GM12878 (cell line): Measurements from ENCODE around the gene SEPHS1. TPM values are rescaled to one million over a fixed set of nuclear protein-coding genes. Genes with fewer than 3 reads are reported as not detected.
A peak's percentile ranks its signal among the peaks of the same experiment; 100 is the strongest.

Experiments
- ATAC-seq: fragments of 200-7000 bp; cut with Tn5 transposase; 3 replicates; pipeline ENCODE4 v1.9.1; 2020; ENCODE audit warnings: mild to moderate bottlenecking, moderate library complexity
- Bru-seq: library from RNA; stranded (reverse); fragments of 400-500 nt; gene quantifications from one replicate; lab custom pipeline; 2021; lab: Mats Ljungman, UMichigan
- BruChase-seq, 2 experiments: library from RNA; stranded (reverse); fragments of 400-500 nt; gene quantifications; one replicate each; lab custom pipeline; 2021; lab: Mats Ljungman, UMichigan
- BruUV-seq: library from RNA; stranded (reverse); fragments of 400-500 nt; replicated peaks from 2 replicates; lab custom pipeline; 2021; lab: Mats Ljungman, UMichigan
- CTCF ChIA-PET: fragments of 300-600 bp; sonication (Branson Sonifier 250); formaldehyde crosslinking; extraction: SDS; loops from one replicate; lab custom pipeline; 2021; ENCODE audit warnings: inconsistent platforms; lab: Yijun Ruan, JAX
- POLR2A ChIA-PET: fragments of 350-600 bp; formaldehyde crosslinking; extraction: SDS; loops from one replicate; lab custom pipeline; 2021; ENCODE audit warnings: inconsistent platforms; lab: Charles Lee
- RAD21 ChIA-PET: fragments of 300-600 bp; sonication (Branson Sonifier 250); formaldehyde crosslinking; loops from one replicate; lab custom pipeline; 2023; ENCODE audit warnings: antibody characterized with exemption; ENCODE audit not compliant: unreplicated experiment; lab: Charles Lee
- SMC1A ChIA-PET: fragments of 300-600 bp; sonication (Branson Sonifier 250); formaldehyde crosslinking; loops from one replicate; lab custom pipeline; 2023; ENCODE audit not compliant: unreplicated experiment, uncharacterized antibody; lab: Charles Lee
- DNase-seq: peaks from one replicate; pipeline ENCODE4 v3.0.0-alpha.2; 2011; ENCODE audit warnings: low read depth, low spot score
- FAIRE-seq: peaks from 3 replicates; lab custom pipeline; 2011; peaks lifted over from hg19 to GRCh38; lab: Jason Lieb, UNC
- H2AFZ ChIP-seq: 2 replicates; pipeline ENCODE4 v1.6.0; 2011; ENCODE audit warnings: low read depth, low read length, control low read depth; ENCODE audit not compliant: control insufficient read depth
- H3K27ac ChIP-seq: 2 replicates; pipeline ENCODE4 v1.5.1; 2011; ENCODE audit warnings: control low read depth; ENCODE audit not compliant: control insufficient read depth, insufficient read depth
- H3K27me3 ChIP-seq, 2 experiments: replicated peaks in 1 of 2; 2 replicates each; pipeline versions ENCODE4 v1.6.0 to v1.6.1; 2011; ENCODE audit warnings: low read length in 1 of 2; ENCODE audit not compliant: control insufficient read depth in 2 of 2, insufficient read depth in 2 of 2
- H3K36me3 ChIP-seq, 2 experiments: 2 replicates each; pipeline ENCODE4 v1.5.1; 2011; ENCODE audit warnings: low read length in 1 of 2; ENCODE audit not compliant: control insufficient read depth in 2 of 2, insufficient read depth in 2 of 2
- H3K4me1 ChIP-seq: 2 replicates; pipeline ENCODE4 v1.6.1; 2011; ENCODE audit warnings: mild to moderate bottlenecking, low read length, moderate library complexity, mixed read lengths; ENCODE audit not compliant: control insufficient read depth, insufficient read depth
- H3K4me2 ChIP-seq: 2 replicates; pipeline ENCODE4 v1.6.0; 2011; ENCODE audit warnings: control low read depth; ENCODE audit not compliant: control insufficient read depth, insufficient read depth
- H3K4me3 ChIP-seq: fragments of 200-600 bp; sonication (generic); 2 replicates; pipeline ENCODE4 v1.5.1; 2016
- H3K79me2 ChIP-seq: 2 replicates; pipeline ENCODE4 v1.6.0; 2011; ENCODE audit warnings: low read length; ENCODE audit not compliant: control insufficient read depth, insufficient read depth
- H3K9ac ChIP-seq: 2 replicates; pipeline ENCODE4 v1.8.0; 2011; ENCODE audit warnings: low read length, control low read depth, mixed read lengths; ENCODE audit not compliant: control insufficient read depth, insufficient read depth
- H3K9me3 ChIP-seq: replicated peaks from 3 replicates; pipeline ENCODE4 v1.5.1; 2011; ENCODE audit warnings: mild to moderate bottlenecking, low read length; ENCODE audit not compliant: control insufficient read depth, insufficient read depth
- H4K20me1 ChIP-seq: 2 replicates; pipeline ENCODE4 v1.6.0; 2011; ENCODE audit not compliant: control insufficient read depth, insufficient read depth
- FOXK2 ChIP-seq: fragments of 450-650 bp; IDR thresholded peaks from 2 replicates; pipeline ENCODE4 v1.6.1; 2017; ENCODE audit warnings: mild to moderate bottlenecking, moderate library complexity
- HDAC6 ChIP-seq: fragments of 200-600 bp; sonication (generic); IDR thresholded peaks from one replicate; pipeline ENCODE4 v1.8.0; 2017; ENCODE audit warnings: antibody characterized with exemption; ENCODE audit not compliant: unreplicated experiment
- MXI1 ChIP-seq: fragments of 150-350 bp; IDR thresholded peaks from 2 replicates; pipeline ENCODE4 v1.6.1; 2011; ENCODE audit warnings: low read depth, mild to moderate bottlenecking, inconsistent platforms, low read length, improper control_type of control experiment
- RB1 ChIP-seq: fragments of 450-650 bp; formaldehyde crosslinking; IDR thresholded peaks from 2 replicates; pipeline ENCODE4 v1.6.1; 2017; ENCODE audit warnings: mild to moderate bottlenecking, borderline replicate concordance
- REST ChIP-seq: IDR thresholded peaks from 2 replicates; pipeline ENCODE4 v1.6.1; 2012; ENCODE audit warnings: mild to moderate bottlenecking, low read depth, low read length
- SUZ12 ChIP-seq: fragments of 200-600 bp; sonication (generic); IDR thresholded peaks from one replicate; pipeline ENCODE4 v1.6.1; 2018; ENCODE audit warnings: antibody characterized with exemption, mild to moderate bottlenecking; ENCODE audit not compliant: unreplicated experiment
- TAF1 ChIP-seq: IDR thresholded peaks from 2 replicates; pipeline ENCODE4 v1.6.1; 2011; ENCODE audit warnings: mild to moderate bottlenecking, low read depth, low read length, borderline replicate concordance
- ZNF592 ChIP-seq: fragments of 450-650 bp; IDR thresholded peaks from 2 replicates; pipeline ENCODE4 v1.6.1; 2017; ENCODE audit warnings: mild to moderate bottlenecking, moderate library complexity
- WGBS: methylation state at CpG from one replicate; pipeline ENCODE4 v1.1.6; 2016; ENCODE audit warnings: low lambda C conversion rate; ENCODE audit not compliant: insufficient replicate concordance, insufficient coverage; ENCODE audit errors: missing lambda C conversion rate; 5-methylcytosine and 5-hydroxymethylcytosine counted together
- in situ Hi-C: fragments of 300-500 bp; cut with MboI; formaldehyde crosslinking; loops from 9 replicates; pipeline ENCODE4 v1.14.3; 2018; ENCODE audit warnings: mixed read lengths
- intact Hi-C: fragments of 100-400 bp; cut with micrococcal nuclease; formaldehyde crosslinking; loops from one replicate; pipeline ENCODE4 v1.14.2; 2022; ENCODE audit not compliant: unreplicated experiment
- long read RNA-seq, 2 experiments: library from polyadenylated mRNA; unstranded; transcript quantifications; one replicate each; pipeline ENCODE4 v2.0.0, GENCODE V29; 2019 to 2020
- polyA minus RNA-seq, 3 experiments: library from RNA; depleted of rRNA, polyadenylated mRNA; stranded (reverse); fragments of >200 nt; gene quantifications; 2 replicates each; pipeline ENCODE4 v1.2.3, GENCODE V29; 2011
- polyA plus RNA-seq, 11 experiments: library from polyadenylated mRNA; depleted of rRNA in 4 of 11; unstranded in 6 of 11; stranded (reverse) in 5 of 11; fragments of >200 nt; fragmentation: Nextera tagmentation in 4 of 11; fragmentation: Illumina TruSeq in 1 of 11; extraction: Ambion mirVana in 4 of 11; extraction: Trizol in 1 of 11; gene quantifications; 1 replicate in 1 of 11; 2 replicates in 10 of 11; pipeline versions ENCODE4 v1.2.1 to v1.2.3, GENCODE V29; 2011 to 2016; ENCODE audit warnings: inconsistent platforms in 2 of 11, missing spikeins in 2 of 11, low read depth in 1 of 11
- total RNA-seq, 4 experiments: library from RNA; depleted of rRNA in 3 of 4; stranded (reverse); fragments of >200 nt in 3 of 4; fragmentation: Illumina TruSeq in 1 of 4; extraction: Trizol in 1 of 4; gene quantifications; 2 replicates each; pipeline versions ENCODE4 v1.2.1 to v1.2.3, GENCODE V29; 2013 to 2021

Gene SEPHS1
- total RNA-seq (2013; cell fraction: nucleolus; rRNA removed): 16.8 and 18.2 TPM in 2 replicates
- 39.6 and 47.9 TPM in 2 replicates for total RNA-seq (2014; rRNA removed)
- total RNA-seq (2014; rRNA removed; fragmentation: Illumina TruSeq; extraction: Trizol): 49.5 and 50.5 TPM in 2 replicates
- total RNA-seq (2021): 55.6 and 59.8 TPM in 2 replicates
- polyA plus RNA-seq (2011; ENCODE audit: low read depth): 10.0 TPM
- 66.8 and 76.4 TPM in 2 replicates for polyA plus RNA-seq (2011; rRNA removed)
- 42.0 and 46.6 TPM in 2 replicates for polyA plus RNA-seq (2011; cell fraction: cytosol; rRNA removed)
- 24.2 and 26.5 TPM in 2 replicates for polyA plus RNA-seq (2011; cell fraction: nucleus; rRNA removed)
- polyA plus RNA-seq (2012): 18.2 and 23.6 TPM in 2 replicates
- polyA plus RNA-seq (2014; fragmentation: Illumina TruSeq; extraction: Trizol): 85.4 and 93.4 TPM in 2 replicates
- 10 to 100 TPM; 14.7 to 20.8 TPM for polyA plus RNA-seq (2014; fragmentation: Nextera tagmentation; extraction: Ambion mirVana)
- polyA plus RNA-seq (2014; rRNA removed): 51.7 and 60.8 TPM in 2 replicates
- 10 to 100 TPM; 36.8 to 46.4 TPM for polyA plus RNA-seq (2016; fragmentation: Nextera tagmentation; extraction: Ambion mirVana)
- polyA minus RNA-seq (2011; rRNA and poly(A)+ RNA removed): 54.3 and 71.2 TPM in 2 replicates
- 17.3 and 19.4 TPM in 2 replicates for polyA minus RNA-seq (2011; cell fraction: cytosol; rRNA and poly(A)+ RNA removed)
- 7.1 and 12.3 TPM in 2 replicates for polyA minus RNA-seq (2011; cell fraction: nucleus; rRNA and poly(A)+ RNA removed)
- percentile 69 among the genes with signal in this experiment for Bru-seq, nascent RNA
- percentile 71 among the genes with signal in this experiment for BruChase-seq, experiment 1, labeled RNA remaining after a 6-hour chase
- BruChase-seq, experiment 2, labeled RNA remaining after a 2-hour chase: percentile 68 among the genes with signal in this experiment
- long read RNA-seq, experiment 1, transcript SEPHS1-201 (9 exons, 3,273 nt): major isoform, 41 of 54 reads
- long read RNA-seq, experiment 1, partial matches to known transcripts: 6 of 54 reads
- long read RNA-seq, experiment 1, other reads (novel, unspliced or antisense): 4 of 54 reads
- long read RNA-seq, experiment 2, transcript SEPHS1-201 (9 exons, 3,273 nt): major isoform, 81 of 129 reads
- long read RNA-seq, experiment 2, transcript SEPHS1-206 (8 exons, 2,988 nt): minor isoform, 19 of 129 reads
- long read RNA-seq, experiment 2, partial matches to known transcripts: 21 of 129 reads
- long read RNA-seq, experiment 2, other reads (novel, unspliced or antisense): 7 of 129 reads

- in situ Hi-C loops: no loop called here
- under 1% methylated on average over 59 of the region's 65 CpGs for WGBS
- Histone ChIP-seq H3K9me3 (no peaks in the 10 kb centered on the region), H3K27me3 (no peaks in the 10 kb centered on the region), H2AFZ (peak within 1 kb of the TSS; percentile 69), H3K4me1 (peaks cover 20% of the 10 kb centered on the region), H3K4me3 (peak within 1 kb of the TSS; percentile 81), H3K79me2 (peaks cover 40% of the 10 kb centered on the region), H4K20me1 (no peaks in the 10 kb centered on the region), H3K27ac (peak within 1 kb of the TSS; percentile 77), H3K4me2 (peak within 1 kb of the TSS; percentile 98), H3K36me3 (no peaks in the 10 kb centered on the region), H3K9ac (peak within 1 kb of the TSS; percentile 92)
- RAD21 ChIA-PET: no interaction called here
- DNase-seq: no peak
- CTCF ChIA-PET: interaction anchor here (0.8 to 1.2 kb wide), 2 partner anchors 8 to 46 kb away, joined by 3 to 5 read pairs; no protein-coding TSS in a partner anchor
- no peak for FAIRE-seq
- SMC1A ChIA-PET: no interaction called here
- TSS peak; percentile 84 for BruUV-seq
- intact Hi-C loops: loop anchor here (5.0 kb wide), 1 partner anchor 246 kb away; the partner anchor contains the start of gene OPTN
- peak; percentile 78 for ATAC-seq
- POLR2A ChIA-PET: interaction anchor here (0.7 kb wide), 1 partner anchor 455 kb away, joined by 3 read pairs; no protein-coding TSS in a partner anchor
- TF ChIP-seq HDAC6: no peak
- no peak for TF ChIP-seq MXI1
- no peak for TF ChIP-seq RB1
- no peak for TF ChIP-seq SUZ12
- no peak for TF ChIP-seq FOXK2
- TF ChIP-seq TAF1: peak; percentile 41; the same call in 1 of the 2 replicates
- peak; percentile 59 for TF ChIP-seq REST
- no peak for TF ChIP-seq ZNF592
Observed at GRCh38 chr10:13348216-13349017, at the start of gene SEPHS1. TSS of gene SEPHS1 (minus strand) at chr10:13348293. CDS start at chr10:13344950, 3,343 bp downstream.
